GM12875 (cell line): Measurements from ENCODE around the gene NCR2.

ENCODE experiments used
- H3K4me3 ChIP-seq: one replicate; pipeline ENCODE4 v1.5.1; 2011; ENCODE audit warnings: low read depth, low read length, control low read depth
- CTCF ChIP-seq: IDR thresholded peaks from 2 replicates; pipeline ENCODE4 v1.5.1; 2011; ENCODE audit warnings: low read depth, mild to moderate bottlenecking, control low read depth, inconsistent platforms, low read length, moderate library complexity, borderline replicate concordance; ENCODE audit not compliant: insufficient read depth

NCR2 gene

GRCh38 chr6:41341580-41341979, 6.2 kb downstream of the NCR2 start:
- no peak for TF ChIP-seq CTCF
- H3K4me3 ChIP-seq = no peak overlapping the region

GRCh38 chr6:41342241-41342640, 6.8 kb downstream of the NCR2 start:
- no peak for TF ChIP-seq CTCF
- no peak overlapping the region for H3K4me3 ChIP-seq

GRCh38 chr6:41343641-41344187, 8.3 kb downstream of the NCR2 start:
- no peak for TF ChIP-seq CTCF
- no peak overlapping the region for H3K4me3 ChIP-seq

GRCh38 chr6:41344876-41345275, 9.5 kb downstream of the NCR2 start:
- H3K4me3 ChIP-seq = no peak overlapping the region
- no peak for TF ChIP-seq CTCF

GRCh38 chr6:41345901-41346300, 10.5 kb downstream of the NCR2 start:
- H3K4me3 ChIP-seq = no peak overlapping the region
- no peak for TF ChIP-seq CTCF

- no peak overlapping the region for H3K4me3 ChIP-seq
- no peak for TF ChIP-seq CTCF
Measured at GRCh38 chr6:41346441-41346840, 11.0 kb downstream of the NCR2 start.

- no peak for TF ChIP-seq CTCF
- H3K4me3 ChIP-seq = no peak overlapping the region
Measured at GRCh38 chr6:41347378-41348050, 12.1 kb downstream of the NCR2 start.
